AG09319 (cell line): ENCODE data around the gene ZNF217.
"Not testable (repeated sequence)": the region's sequence is repeated elsewhere in the genome, so short reads cannot be mapped to it uniquely, and the experiment has no call there.

Experiments used
- DNase-seq: peaks from one replicate; pipeline ENCODE4 v3.0.0-alpha.2; 2010; ENCODE audit warnings: low read depth; ENCODE audit errors: extremely low read depth
- TF ChIP-seq, protein P1 (sequence below): IDR thresholded peaks from 2 replicates; pipeline ENCODE4 v1.5.1; 2011; ENCODE audit warnings: low read depth, mild to moderate bottlenecking, inconsistent platforms, low read length, moderate library complexity

ZNF217 gene

DNA sequence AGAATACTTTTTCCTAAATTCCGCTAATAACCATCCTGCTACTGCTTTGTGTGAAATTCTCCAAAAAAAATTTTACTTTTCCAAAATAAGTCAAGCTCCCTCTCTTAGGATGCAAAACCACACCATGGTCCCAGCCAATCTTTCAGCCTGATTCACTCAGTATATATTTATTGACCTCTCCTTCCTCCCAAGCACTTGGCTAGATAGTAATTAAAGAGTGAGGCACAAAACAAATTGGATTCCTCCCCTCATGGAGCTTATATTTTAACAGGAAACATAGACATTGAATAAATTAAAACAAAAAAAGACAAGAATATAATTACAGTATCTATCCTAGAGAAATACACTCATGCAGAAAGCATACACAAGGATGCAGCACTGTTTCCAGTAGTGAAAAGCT lies 9.0 kb upstream of the ZNF217 start:
- TF ChIP-seq, protein P1, sequence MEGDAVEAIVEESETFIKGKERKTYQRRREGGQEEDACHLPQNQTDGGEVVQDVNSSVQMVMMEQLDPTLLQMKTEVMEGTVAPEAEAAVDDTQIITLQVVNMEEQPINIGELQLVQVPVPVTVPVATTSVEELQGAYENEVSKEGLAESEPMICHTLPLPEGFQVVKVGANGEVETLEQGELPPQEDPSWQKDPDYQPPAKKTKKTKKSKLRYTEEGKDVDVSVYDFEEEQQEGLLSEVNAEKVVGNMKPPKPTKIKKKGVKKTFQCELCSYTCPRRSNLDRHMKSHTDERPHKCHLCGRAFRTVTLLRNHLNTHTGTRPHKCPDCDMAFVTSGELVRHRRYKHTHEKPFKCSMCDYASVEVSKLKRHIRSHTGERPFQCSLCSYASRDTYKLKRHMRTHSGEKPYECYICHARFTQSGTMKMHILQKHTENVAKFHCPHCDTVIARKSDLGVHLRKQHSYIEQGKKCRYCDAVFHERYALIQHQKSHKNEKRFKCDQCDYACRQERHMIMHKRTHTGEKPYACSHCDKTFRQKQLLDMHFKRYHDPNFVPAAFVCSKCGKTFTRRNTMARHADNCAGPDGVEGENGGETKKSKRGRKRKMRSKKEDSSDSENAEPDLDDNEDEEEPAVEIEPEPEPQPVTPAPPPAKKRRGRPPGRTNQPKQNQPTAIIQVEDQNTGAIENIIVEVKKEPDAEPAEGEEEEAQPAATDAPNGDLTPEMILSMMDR = no peak
- no peak for DNase-seq

DNA sequence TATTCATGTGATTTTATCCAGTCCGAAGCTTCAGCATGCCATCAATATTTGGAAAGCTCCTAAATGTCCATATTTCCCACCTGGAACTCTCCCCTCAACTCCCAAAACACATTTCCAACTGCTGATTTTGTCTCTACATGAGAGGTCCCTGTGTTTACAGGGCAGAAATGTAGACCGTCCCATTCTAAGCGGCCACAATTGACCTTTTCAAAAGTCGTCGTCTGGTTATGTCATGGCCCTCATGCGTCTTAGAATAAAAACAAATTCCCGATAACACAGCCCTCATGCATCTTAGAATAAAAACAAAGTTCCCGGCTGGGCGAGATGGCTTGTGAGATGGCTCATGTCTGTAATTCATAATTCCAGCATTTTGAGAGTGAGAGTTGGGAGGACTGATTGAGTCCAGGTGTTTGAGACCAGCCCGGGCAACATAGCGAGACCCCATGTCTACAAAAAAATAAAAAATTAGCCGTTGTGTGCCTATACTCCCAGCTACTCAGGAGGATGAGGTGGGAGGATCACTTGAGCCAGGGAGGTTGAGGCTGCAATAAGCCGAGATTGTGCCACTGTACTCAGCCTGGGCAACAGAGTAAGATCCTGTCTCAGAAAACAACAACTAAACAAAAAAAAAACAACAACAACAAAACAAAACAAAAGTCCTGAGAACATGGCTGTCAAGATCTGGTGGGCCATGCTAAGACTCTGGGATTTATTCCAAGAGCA lies 6.4 kb upstream of the ZNF217 start:
- no peak for DNase-seq
- TF ChIP-seq, protein P1 = no peak

DNA sequence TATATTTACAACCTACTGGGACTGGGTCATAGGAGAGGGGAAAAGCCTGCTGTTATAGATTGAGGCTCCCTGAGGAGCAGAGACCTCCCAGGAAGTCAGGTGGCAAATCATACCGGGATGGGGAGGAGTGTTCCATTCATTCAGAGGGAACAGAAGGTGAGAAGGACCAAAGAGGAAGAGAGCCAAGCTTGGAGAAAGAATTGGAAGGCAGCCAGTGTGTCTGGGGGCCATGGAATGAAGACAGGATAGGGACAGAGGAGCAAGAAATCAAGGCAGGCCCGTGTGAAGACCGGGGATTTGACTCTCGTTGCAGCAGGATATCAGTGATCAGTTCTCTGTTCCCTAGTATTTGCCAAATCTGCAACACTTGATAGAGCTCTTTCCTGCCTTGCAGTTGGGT lies 5.7 kb upstream of the ZNF217 start:
- TF ChIP-seq, protein P1 = no peak

DNA sequence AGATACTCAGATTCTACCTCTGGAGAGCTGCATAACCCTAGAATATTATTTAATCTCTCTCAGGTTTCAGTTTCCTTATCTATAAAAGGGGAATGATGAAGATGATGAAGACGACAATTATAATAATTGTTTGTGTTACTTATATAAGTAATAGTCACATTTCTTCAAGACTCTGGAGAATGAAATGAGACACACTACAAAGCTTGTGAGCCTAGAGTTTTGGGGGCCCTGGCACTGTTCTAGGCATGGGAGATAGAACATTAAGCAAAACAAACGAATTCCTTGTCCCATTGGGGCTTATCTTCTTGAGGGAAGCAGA lies 5.4 kb upstream of the ZNF217 start:
- TF ChIP-seq, protein P1 = no peak
- no peak for DNase-seq

More for the DNA sequence above, 5.7 kb upstream of the ZNF217 start:
- no peak for DNase-seq

DNA sequence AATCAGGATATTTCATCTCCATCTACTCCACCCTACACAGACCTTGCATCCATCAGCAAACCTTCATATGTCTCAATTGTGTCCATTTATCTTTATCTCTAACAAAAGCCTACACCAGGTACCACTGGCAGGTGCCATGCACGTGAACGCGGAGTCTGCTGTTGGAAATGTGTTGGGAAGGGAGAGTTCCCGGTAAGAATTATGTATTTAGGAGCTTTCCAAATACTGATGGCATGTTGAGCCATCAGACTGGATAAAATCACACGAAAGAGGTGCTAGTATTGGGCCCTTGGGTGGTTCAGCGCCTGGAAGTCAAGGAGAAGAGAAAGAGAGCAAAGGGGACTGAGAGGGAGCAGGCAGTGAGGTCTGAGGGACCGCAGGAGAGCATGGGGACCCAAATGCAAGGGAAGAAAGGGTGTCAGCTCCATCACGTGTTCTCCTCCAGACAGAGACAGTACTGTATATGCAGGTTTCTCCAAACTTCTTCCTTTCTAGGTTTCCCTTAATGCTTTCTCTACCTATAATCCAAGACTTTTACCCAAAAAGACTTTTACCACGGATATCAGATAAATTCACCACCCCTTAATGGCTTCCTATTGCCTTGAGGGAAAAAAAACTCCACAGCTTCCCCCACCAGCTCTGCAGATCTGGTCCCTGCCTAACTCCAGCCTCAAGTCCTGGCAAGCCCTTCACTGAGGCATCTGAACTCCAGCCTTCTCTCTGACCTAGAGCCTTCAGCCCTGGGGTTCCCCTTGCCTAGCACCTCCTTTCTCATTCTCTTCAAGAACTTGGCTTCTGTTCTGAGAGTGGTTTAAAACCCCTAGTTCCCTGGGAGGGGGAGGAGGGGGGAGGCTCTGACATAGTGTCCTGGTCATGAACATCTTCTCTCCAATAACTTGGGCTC lies 4.8 kb upstream of the ZNF217 start:
- no peak for DNase-seq
- TF ChIP-seq, protein P1 = no peak

DNA sequence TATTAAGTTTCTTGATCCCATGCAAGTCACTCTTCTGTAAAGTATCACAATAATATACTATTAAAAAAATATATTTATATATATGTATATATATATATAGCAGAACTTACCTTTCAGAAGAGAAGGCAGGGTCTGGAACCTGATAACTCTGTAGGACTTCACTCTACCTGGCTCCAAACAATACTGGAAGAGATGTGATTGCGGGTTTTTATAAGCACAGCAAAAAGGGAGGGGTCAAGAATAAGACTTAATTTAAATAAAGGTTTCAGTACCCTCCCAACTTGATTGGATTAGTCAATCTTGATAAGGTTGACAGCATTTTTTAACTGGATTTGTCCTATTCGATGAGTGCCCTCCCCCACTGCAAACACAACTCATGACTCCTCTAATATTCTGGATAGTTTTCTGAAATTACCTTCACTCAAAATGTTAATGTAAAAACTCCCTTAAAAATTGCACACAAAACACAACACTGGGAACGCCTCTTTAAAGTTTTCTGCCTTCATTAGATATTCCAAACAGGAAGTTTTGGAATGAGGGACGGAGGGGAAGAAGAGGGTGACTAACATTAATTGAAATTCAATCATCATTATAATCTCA lies 4.0 kb upstream of the ZNF217 start:
- TF ChIP-seq, protein P1 = no peak
- DNase-seq = no peak

DNA sequence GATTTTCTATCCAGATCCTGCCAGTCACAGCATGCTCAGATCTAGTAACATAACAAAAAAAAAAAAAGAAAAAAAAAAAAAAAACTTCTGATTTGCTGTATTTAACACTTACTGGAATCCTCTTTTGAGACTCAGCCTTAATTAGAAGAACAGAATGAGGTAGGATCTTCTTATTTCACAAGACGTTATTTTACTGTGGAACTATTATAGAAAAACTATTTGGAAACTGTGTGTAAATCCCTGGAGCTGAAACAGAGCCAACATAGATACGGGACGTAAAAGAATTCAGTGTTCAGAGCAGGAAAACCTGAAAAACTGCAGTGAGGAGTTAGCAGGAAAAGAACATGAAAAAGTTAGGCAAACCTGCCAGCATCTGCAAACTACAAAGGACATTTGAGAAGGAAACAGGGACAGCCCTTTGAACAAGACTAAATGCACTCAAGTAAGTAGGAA lies 3.4 kb upstream of the ZNF217 start:
- no peak for DNase-seq
- TF ChIP-seq, protein P1 = no peak

DNA sequence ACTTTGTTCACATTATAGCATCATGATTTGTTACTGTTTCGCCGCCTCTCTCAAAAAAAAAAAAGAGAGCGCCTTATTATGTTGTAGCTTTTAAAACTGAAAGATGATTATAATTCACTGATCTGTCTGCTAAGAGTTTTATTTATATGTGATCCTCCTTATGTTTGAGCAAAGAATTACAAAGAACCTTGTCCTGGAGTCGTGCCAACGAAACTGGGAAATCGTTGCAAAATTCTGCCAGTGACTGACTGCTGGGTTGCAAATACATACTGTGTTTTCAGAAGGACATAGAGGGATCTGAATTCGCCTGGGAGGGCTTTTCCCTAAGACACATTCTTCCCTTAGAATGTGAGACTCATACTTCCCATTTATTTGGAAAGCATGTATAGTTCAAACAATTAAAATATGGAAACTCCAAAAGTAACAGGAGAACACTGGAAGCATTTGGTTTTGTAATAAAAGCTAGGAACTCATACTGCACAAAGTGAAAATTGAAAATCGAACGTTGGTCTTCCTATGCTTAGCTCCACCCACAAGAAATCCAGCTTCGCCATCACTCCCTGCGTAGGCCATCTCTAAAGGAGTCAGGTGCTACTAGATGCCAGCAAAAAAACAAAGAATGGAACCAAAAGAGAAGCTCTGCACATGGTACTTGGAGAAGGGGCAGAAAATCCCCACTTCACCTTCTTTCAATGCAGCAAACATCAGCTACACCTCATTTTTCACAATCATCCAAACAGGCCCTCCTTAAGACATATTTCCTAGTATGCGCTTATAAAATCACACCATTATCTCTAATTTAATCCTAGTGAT lies 2.8 kb upstream of the ZNF217 start:
- not testable (repeated sequence) for DNase-seq

DNA sequence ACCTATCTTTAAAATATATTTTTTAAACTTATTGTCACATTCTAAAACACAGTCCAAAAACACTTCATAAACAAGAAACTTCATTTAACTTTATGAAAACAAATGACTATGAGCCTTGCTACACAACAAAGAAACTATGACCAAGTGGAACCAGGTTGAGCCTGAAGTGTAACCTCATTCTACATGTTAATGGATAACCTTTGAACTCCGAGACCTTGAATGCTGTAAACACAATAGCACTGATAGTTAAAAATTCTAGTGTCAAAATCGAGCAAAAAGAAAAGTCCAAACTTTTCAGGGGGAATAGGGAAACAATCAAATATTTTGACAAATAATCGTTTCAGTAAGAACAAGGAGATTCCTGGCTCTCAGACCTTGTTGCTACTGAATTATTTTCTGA lies 2.1 kb upstream of the ZNF217 start:
- not testable (repeated sequence) for DNase-seq
